Mesendoderm (in vitro differentiated cells): ENCODE results near the gene IL17RE.
"Not testable (repeated sequence)": the region's sequence is repeated elsewhere in the genome, so short reads cannot be mapped to it uniquely, and the experiment has no call there.

Experiments used
- DNase-seq: peaks from one replicate; pipeline ENCODE4 v3.0.0; 2013
- H2AK5ac ChIP-seq: 2 replicates; pipeline ENCODE4 v1.6.1; 2013; ENCODE audit warnings: low read length, inconsistent platforms
- H2BK120ac ChIP-seq: 2 replicates; pipeline ENCODE4 v1.6.1; 2013; ENCODE audit warnings: low read depth, mild to moderate bottlenecking, low read length, moderate library complexity, mixed read lengths
- H2BK15ac ChIP-seq: replicated peaks from 2 replicates; pipeline ENCODE4 v1.6.1; 2013; ENCODE audit warnings: low read depth, mild to moderate bottlenecking, moderate library complexity
- H2BK5ac ChIP-seq: 2 replicates; pipeline ENCODE4 v1.6.1; 2013; ENCODE audit warnings: low read length, inconsistent platforms
- H3K18ac ChIP-seq: 2 replicates; pipeline ENCODE4 v1.6.1; 2013; ENCODE audit warnings: mild to moderate bottlenecking, low read length, mixed read lengths
- H3K23ac ChIP-seq: one replicate; pipeline ENCODE4 v1.6.1; 2013; ENCODE audit warnings: low read length
- H3K27ac ChIP-seq: 2 replicates; pipeline ENCODE4 v1.5.1; 2013; ENCODE audit warnings: low read depth, mild to moderate bottlenecking, inconsistent platforms, low read length, moderate library complexity
- H3K27me3 ChIP-seq: 2 replicates; pipeline ENCODE4 v1.6.1; 2013; ENCODE audit warnings: low read length, control low read depth, mild to moderate bottlenecking, inconsistent platforms; ENCODE audit not compliant: insufficient read depth, poor library complexity
- H3K36me3 ChIP-seq: 2 replicates; pipeline ENCODE4 v1.6.1; 2013; ENCODE audit warnings: low read length, inconsistent platforms; ENCODE audit not compliant: control insufficient read depth, insufficient read depth
- H3K4ac ChIP-seq: one replicate; pipeline ENCODE4 v1.6.1; 2013; ENCODE audit warnings: low read depth, mild to moderate bottlenecking, low read length, moderate library complexity
- H3K4me1 ChIP-seq: 2 replicates; pipeline ENCODE4 v1.6.1; 2013; ENCODE audit warnings: low read depth, low read length, inconsistent platforms; ENCODE audit not compliant: control insufficient read depth
- H3K4me2 ChIP-seq: 2 replicates; pipeline ENCODE4 v1.6.1; 2013; ENCODE audit warnings: low read length
- H3K4me3 ChIP-seq: 2 replicates; pipeline ENCODE4 v1.5.1; 2013; ENCODE audit warnings: mild to moderate bottlenecking, low read length
- H3K56ac ChIP-seq: one replicate; pipeline ENCODE4 v1.6.1; 2013; ENCODE audit warnings: low read length
- H3K79me1 ChIP-seq: 2 replicates; pipeline ENCODE4 v1.6.1; 2013; ENCODE audit warnings: low read length, inconsistent platforms
- H3K79me2 ChIP-seq: 2 replicates; pipeline ENCODE4 v1.6.1; 2013; ENCODE audit warnings: mild to moderate bottlenecking, low read length; ENCODE audit not compliant: control insufficient read depth, insufficient read depth
- H3K9ac ChIP-seq: 2 replicates; pipeline ENCODE4 v1.6.1; 2013; ENCODE audit warnings: low read length, inconsistent platforms
- H4K5ac ChIP-seq: one replicate; pipeline ENCODE4 v1.6.1; 2013; ENCODE audit warnings: low read length
- H4K8ac ChIP-seq: one replicate; pipeline ENCODE4 v1.6.1; 2013; ENCODE audit warnings: low read depth, mild to moderate bottlenecking, control low read depth, low read length, moderate library complexity
- WGBS: extraction: QIAGEN DNeasy Blood & Tissue Kit; methylation state at CpG from one replicate; pipeline ENCODE4 v1.1.7; 2013; ENCODE audit warnings: low lambda C conversion rate, missing lambda C conversion rate; ENCODE audit not compliant: insufficient coverage; ENCODE audit errors: extremely low coverage; 5-methylcytosine and 5-hydroxymethylcytosine counted together

The IL17RE gene

DNA sequence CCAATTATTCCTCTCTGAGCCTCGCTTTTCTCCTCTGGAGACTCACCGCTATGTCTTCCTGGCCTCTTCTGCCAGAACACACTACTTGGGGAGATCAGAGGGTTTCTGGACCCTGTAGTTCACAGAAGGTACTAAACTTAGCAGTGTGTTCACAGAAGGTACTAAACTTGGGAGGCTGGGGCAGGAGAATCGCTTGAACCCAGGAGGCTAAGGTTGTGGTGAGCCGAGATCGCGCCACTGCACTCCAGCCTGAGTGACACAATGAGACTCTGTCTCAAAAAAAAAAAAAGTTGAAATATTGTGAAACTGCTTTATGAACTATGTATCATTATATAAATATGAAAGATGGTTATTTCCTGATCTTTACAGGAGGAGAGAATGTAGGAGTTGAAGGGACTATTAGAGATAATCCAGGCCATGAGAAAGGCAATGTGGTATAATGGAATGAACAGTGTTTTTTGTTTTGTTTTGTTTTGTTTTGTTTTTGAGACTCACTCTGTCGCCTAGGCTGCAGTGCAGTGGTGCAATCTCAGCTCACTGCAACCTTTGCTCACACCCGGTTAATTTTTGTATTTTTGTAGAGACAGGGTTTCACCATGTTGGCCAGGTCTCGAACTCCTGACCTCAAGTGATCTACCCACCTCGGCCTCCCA, 5.8 kb upstream of the IL17RE start:
- H3K4me3 ChIP-seq, H3K4ac ChIP-seq, H3K79me2 ChIP-seq, H3K9ac ChIP-seq, H3K56ac ChIP-seq, H2BK5ac ChIP-seq, H2BK15ac ChIP-seq, H3K79me1 ChIP-seq, H3K18ac ChIP-seq, H2AK5ac ChIP-seq, H3K23ac ChIP-seq, H3K27me3 ChIP-seq, H3K4me1 ChIP-seq, H3K4me2 ChIP-seq, DNase-seq, H3K27ac ChIP-seq, H4K8ac ChIP-seq, H4K5ac ChIP-seq, H3K36me3 ChIP-seq, H2BK120ac ChIP-seq: not testable (repeated sequence)
- WGBS: no CpG with 5 or more reads among the region's 10 CpGs

DNA sequence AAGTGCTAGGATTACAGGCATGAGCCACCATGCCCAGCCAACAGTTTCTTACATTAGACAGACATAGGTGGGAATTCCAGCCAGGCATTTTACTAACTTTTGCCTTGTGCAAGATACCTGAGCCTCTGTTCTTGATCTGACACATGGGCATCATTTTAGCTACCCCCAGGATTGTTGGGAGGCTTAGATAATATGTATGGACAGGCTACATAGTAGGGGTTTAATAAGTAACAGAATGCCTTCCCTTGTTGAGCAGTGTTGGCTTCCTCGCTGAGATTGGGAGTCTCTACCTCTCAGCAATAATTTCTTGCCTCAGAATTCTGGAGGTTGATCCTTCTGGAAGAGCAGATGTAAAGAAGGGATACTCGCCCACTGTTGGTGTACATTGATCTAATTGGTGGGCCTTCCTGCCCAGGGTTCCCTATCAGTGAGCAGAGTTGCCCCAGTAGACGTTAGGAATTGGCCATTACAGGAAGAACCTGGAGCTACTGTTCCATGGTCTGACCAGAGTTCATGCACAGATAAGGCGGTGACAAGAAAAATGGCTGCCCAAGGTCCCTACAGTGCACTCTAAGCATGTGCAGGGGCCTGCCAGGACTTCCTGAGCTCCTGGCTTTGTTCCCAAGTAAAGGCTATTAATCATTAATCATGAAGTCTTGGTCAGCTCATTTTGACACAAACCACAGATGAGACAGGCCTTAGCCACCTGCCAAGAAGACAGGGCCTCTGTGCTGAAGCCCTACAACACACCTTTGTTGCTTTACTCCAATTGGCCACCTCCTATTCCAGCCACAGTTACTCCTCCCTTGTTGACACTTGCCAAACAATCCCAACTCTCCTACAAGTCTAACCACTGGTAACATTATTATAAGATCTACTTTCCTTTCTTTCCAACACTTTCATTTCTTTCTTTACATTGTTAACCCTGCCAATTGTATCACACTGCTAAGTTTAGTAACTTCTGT, 5.0 kb upstream of the IL17RE start:
- H2AK5ac ChIP-seq: no peak overlapping the region
- H4K8ac ChIP-seq: no peak overlapping the region
- no peak for DNase-seq
- no peak overlapping the region for H3K4me2 ChIP-seq
- no peaks in the 10 kb centered on the region for H3K27me3 ChIP-seq
- H2BK15ac ChIP-seq: no peak overlapping the region
- H3K18ac ChIP-seq: no peak overlapping the region
- H3K9ac ChIP-seq: no peak overlapping the region
- no peak overlapping the region for H2BK5ac ChIP-seq
- no peak overlapping the region for H3K23ac ChIP-seq
- no peak overlapping the region for H4K5ac ChIP-seq
- H3K4me1 ChIP-seq: no peaks in the 10 kb centered on the region
- H3K27ac ChIP-seq: no peak overlapping the region
- H3K79me2 ChIP-seq: peaks cover 2% of the 10 kb centered on the region
- H3K4me3 ChIP-seq: no peak overlapping the region
- H3K4ac ChIP-seq: no peak overlapping the region
- H3K56ac ChIP-seq: no peak overlapping the region
- H2BK120ac ChIP-seq: no peak overlapping the region
- peaks cover 6% of the 10 kb centered on the region for H3K36me3 ChIP-seq
- peaks cover 4% of the 10 kb centered on the region for H3K79me1 ChIP-seq
- no CpG with 5 or more reads among the region's 4 CpGs for WGBS

DNA sequence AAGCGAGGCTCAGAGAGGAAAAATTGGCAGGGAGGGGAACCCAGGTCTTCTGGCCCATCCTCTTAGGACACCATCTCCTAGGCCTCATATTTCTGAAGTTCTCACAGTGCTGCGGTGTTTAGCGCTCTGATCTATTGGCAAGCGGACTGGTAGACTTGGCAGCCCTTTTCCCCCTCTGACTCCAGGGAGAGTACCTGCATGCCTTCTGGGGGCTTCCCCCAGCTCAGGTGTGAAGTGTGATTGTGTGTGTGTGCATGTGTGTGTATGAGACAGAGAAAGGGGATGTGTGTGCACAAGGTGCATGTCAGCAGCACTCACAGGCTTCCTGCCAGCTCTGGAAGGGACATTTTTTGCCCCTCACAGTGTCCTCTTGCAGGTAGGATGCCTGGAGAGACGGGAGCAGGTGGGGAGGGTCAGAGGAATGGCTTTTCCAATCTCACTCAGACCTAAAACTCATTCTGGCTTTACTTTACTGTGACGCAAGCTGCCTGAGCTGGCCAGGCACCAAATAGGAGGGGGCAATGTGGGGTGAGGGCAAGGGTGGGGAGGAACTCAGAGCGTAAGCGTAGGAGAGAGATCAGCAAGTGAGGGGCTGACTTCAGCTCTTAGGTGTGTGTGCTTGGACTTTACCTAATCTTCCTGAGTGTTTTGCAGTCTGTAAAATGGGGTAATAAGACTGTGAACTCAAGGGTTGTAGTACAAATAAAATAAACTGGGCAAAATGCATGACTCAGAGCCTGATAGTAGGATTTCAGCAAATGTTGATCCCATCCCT, 4.0 kb upstream of the IL17RE start:
- no peak for DNase-seq
- H3K23ac ChIP-seq: no peak overlapping the region
- no peak overlapping the region for H2BK15ac ChIP-seq
- H3K27me3 ChIP-seq: no peaks in the 10 kb centered on the region
- H3K4me1 ChIP-seq: peaks cover 7% of the 10 kb centered on the region
- no peak overlapping the region for H3K4ac ChIP-seq
- no peak overlapping the region for H2BK120ac ChIP-seq
- H3K36me3 ChIP-seq: no peaks in the 10 kb centered on the region
- no peak overlapping the region for H3K9ac ChIP-seq
- H2BK5ac ChIP-seq: no peak overlapping the region
- no peak overlapping the region for H4K5ac ChIP-seq
- H3K4me3 ChIP-seq: no peak overlapping the region
- H3K79me2 ChIP-seq: no peaks in the 10 kb centered on the region
- no peak overlapping the region for H3K4me2 ChIP-seq
- H3K27ac ChIP-seq: no peak overlapping the region
- H3K56ac ChIP-seq: no peak overlapping the region
- no peak overlapping the region for H2AK5ac ChIP-seq
- no peak overlapping the region for H3K18ac ChIP-seq
- no peaks in the 10 kb centered on the region for H3K79me1 ChIP-seq
- WGBS: no CpG with 5 or more reads among the region's 8 CpGs
- H4K8ac ChIP-seq: no peak overlapping the region

DNA sequence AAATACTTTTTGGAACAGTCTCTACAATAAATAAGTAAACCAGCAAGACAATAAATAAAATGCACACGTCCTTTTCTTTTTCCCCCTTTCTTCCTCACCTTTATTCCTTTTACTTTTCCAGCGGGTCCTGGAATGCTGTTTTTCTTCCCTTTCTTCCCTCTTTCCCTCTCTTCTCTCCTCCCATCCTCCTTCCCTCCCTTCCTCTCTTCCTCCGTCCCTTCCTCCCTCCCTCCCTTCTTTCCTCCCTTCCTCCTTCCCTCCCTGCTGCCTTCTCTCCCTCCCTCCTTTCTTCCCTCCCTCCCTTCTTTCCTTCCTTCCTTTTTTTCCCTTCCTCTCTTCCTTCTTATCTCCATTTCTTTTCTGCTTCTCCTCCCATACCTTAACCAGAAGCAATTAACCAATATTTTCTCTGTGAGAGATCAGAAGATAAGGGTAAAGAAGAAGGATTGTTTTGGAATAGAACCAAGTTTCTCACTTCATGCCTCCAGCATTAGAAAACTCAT, 3.3 kb upstream of the IL17RE start:
- H3K56ac ChIP-seq: no peak overlapping the region
- no peak overlapping the region for H3K18ac ChIP-seq
- H3K9ac ChIP-seq: no peak overlapping the region
- H3K36me3 ChIP-seq: no peaks in the 10 kb centered on the region
- 100% methylated on average over 1 of the region's 3 CpGs for WGBS
- no peaks in the 10 kb centered on the region for H3K79me2 ChIP-seq
- no peak overlapping the region for H2BK5ac ChIP-seq
- no peak overlapping the region for H2BK15ac ChIP-seq
- no peak overlapping the region for H4K8ac ChIP-seq
- H3K4me2 ChIP-seq: no peak overlapping the region
- no peak overlapping the region for H4K5ac ChIP-seq
- H3K4ac ChIP-seq: no peak overlapping the region
- no peak overlapping the region for H3K23ac ChIP-seq
- H3K79me1 ChIP-seq: no peaks in the 10 kb centered on the region
- no peak overlapping the region for H2AK5ac ChIP-seq
- H3K4me3 ChIP-seq: no peak overlapping the region
- no peak for DNase-seq
- H3K27ac ChIP-seq: no peak overlapping the region
- peaks cover 7% of the 10 kb centered on the region for H3K4me1 ChIP-seq
- no peak overlapping the region for H2BK120ac ChIP-seq
- H3K27me3 ChIP-seq: no peaks in the 10 kb centered on the region

DNA sequence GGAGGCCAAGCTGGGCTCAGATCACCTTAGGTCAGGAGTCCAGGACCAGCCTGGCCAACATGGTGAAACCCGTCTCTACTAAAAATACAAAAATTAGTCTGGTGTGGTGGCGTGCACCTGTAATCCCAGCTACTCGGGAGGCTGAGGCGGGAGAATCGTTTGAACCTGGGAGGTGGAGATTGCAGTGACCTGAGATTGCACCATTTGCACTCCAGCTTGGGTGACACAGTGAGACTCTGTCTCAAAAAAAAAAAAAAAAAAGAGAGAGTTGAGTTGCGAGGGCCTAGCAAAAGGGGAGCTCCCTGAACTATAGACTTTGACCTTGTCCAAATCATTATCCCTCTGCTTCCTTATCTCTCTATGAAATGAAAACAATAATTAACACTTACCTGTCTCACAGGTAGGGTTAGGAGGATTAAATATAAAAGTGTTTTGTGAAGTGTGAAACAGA, 1.7 kb upstream of the IL17RE start:
- not testable (repeated sequence) for H3K27me3 ChIP-seq, H3K4me2 ChIP-seq, H3K4me3 ChIP-seq, H3K27ac ChIP-seq, H3K9ac ChIP-seq, H3K36me3 ChIP-seq, H3K79me2 ChIP-seq, H3K4ac ChIP-seq, H4K8ac ChIP-seq, H2AK5ac ChIP-seq, H3K4me1 ChIP-seq, H4K5ac ChIP-seq, H2BK120ac ChIP-seq, DNase-seq, H2BK15ac ChIP-seq, H3K23ac ChIP-seq, H3K56ac ChIP-seq, H2BK5ac ChIP-seq, H3K79me1 ChIP-seq, H3K18ac ChIP-seq
- no CpG with 5 or more reads among the region's 6 CpGs for whole genome bisulfite sequencing
